Testis (tissue), 3 donors: Measurements from ENCODE around the gene FAM98C. TPM values are rescaled to one million over a fixed set of nuclear protein-coding genes. Genes with fewer than 3 reads are reported as not detected.

Source experiments
- DNase-seq: peaks from one replicate; pipeline ENCODE4 v3.0.0-alpha.2; 2019
- H3K27ac ChIP-seq, 2 donors: fragments of 200-600 bp; sonication (generic); one replicate each; pipeline ENCODE4 v1.5.1; 2019
- H3K27me3 ChIP-seq: fragments of 200-600 bp; sonication (generic); one replicate; pipeline ENCODE4 v1.5.1; 2019
- H3K36me3 ChIP-seq: fragments of 200-600 bp; sonication (generic); one replicate; pipeline ENCODE4 v1.5.1; 2017; ENCODE audit warnings: low read depth; ENCODE audit errors: missing control alignments
- H3K4me1 ChIP-seq: fragments of 200-600 bp; sonication (generic); one replicate; pipeline ENCODE4 v1.5.1; 2019
- H3K4me3 ChIP-seq, 2 donors: fragments of 200-600 bp; sonication (generic); one replicate each; pipeline ENCODE4 v1.5.1; 2017 to 2019
- H3K9me3 ChIP-seq: fragments of 200-600 bp; sonication (generic); one replicate; pipeline ENCODE4 v1.5.1; 2017
- CTCF ChIP-seq, 3 experiments: fragments of 450-650 bp in 2 of 3; fragments of 200-600 bp in 1 of 3; sonication (generic) in 1 of 3; IDR thresholded peaks; one replicate each; pipeline ENCODE4 v1.5.1; 2016 to 2019; ENCODE audit warnings: antibody characterized with exemption in 3 of 3, mild to moderate bottlenecking in 2 of 3, moderate library complexity in 1 of 3
- POLR2A ChIP-seq: fragments of 450-650 bp; IDR thresholded peaks from one replicate; pipeline ENCODE4 v1.6.1; 2017; ENCODE audit warnings: antibody characterized with exemption, mild to moderate bottlenecking, moderate library complexity
- WGBS, 2 donors: methylation state at CpG; one replicate each; pipeline ENCODE4 v1.1.5; 2018; 5-methylcytosine and 5-hydroxymethylcytosine counted together
- intact Hi-C: fragments of 100-400 bp; cut with DNase I; formaldehyde crosslinking; loops from one replicate; pipeline ENCODE4 v1.15.1; 2023; ENCODE audit warnings: low total_unique reads
- polyA plus RNA-seq: library from polyadenylated mRNA; stranded (reverse); fragments of 350-450 nt; fragmentation: Illumina TruSeq; extraction: RNeasy Lipid Tissue Mini Kit (QIAGEN cat#74804); gene quantifications from one replicate; pipeline ENCODE4 v1.2.3, GENCODE V29; 2014; ENCODE audit warnings: low read depth, low replicate concordance; ENCODE audit not compliant: insufficient read depth
- total RNA-seq, 2 donors: library from RNA; depleted of rRNA; stranded (reverse); fragments of >200 nt; gene quantifications; one replicate each; pipeline ENCODE4 v1.2.3, GENCODE V29; 2016

Gene FAM98C
- total and polyA plus RNA-seq, 3 donors from 2014 or later: 13.0 to 17.7 (median 14.1) TPM

DNA sequence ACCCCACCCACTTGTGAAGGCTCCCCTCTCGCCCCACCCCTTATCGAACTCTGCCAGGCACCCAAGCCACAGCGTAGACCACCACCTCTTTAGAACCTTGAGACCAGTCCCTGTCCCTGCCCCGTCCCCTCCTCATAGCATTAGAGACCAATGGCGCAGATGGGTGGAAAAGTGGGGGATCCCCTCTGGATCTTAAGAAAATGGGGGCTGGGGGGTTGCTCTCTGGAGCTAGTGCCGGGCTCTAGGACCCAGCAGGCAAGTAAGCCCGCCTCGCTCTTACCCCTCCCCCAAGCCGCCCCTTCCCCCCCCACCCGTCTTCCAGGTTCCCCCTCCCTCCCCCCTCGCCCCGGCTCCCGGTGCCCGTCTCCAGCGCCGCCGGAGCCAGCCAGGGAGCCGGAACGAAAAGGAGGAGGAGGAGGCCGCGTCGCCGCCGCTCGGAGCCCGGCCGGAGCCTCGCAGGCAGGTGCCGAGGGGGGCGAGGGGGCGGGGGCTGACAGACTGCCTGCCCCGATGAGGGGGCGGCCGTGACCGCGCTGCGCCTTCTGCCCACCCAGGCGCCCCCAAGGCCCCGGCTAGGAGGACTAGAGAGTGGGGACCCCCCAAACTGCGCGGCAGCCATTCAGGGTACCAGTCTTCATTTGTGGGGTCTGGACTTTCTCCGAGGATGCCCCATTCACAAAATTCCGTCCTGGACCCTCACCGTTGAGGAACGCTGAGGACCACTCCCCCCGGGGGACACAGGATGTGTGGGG lies 14.4 kb upstream of the FAM98C start, which contains the start of gene SPRED3:
TSS of gene SPRED3 (plus strand) at position 349 of the 752 bp plus-strand sequence. CDS start 1,606 bp downstream, outside the sequence.
- H3K36me3 ChIP-seq: no peaks in the 10 kb centered on the region
- WGBS, 2 donors: 1% methylated on average over 22 to 46 of the region's 46 CpGs
- H3K9me3 ChIP-seq: no peaks in the 10 kb centered on the region
- no peaks in the 10 kb centered on the region for H3K27me3 ChIP-seq
- peak within 1 kb of the TSS; percentile 35 to 57 for H3K4me3 ChIP-seq
- DNase-seq: peak; percentile 56
- intact Hi-C loops: no loop called here
- H3K4me1 ChIP-seq: peaks cover 23% of the 10 kb centered on the region
- H3K27ac ChIP-seq: peak within 1 kb of the TSS in 1 of 2 donors; percentile 37
- TF ChIP-seq POLR2A (no peak), CTCF (IDR thresholded peaks at IDR 0.05) (no peak)

DNA sequence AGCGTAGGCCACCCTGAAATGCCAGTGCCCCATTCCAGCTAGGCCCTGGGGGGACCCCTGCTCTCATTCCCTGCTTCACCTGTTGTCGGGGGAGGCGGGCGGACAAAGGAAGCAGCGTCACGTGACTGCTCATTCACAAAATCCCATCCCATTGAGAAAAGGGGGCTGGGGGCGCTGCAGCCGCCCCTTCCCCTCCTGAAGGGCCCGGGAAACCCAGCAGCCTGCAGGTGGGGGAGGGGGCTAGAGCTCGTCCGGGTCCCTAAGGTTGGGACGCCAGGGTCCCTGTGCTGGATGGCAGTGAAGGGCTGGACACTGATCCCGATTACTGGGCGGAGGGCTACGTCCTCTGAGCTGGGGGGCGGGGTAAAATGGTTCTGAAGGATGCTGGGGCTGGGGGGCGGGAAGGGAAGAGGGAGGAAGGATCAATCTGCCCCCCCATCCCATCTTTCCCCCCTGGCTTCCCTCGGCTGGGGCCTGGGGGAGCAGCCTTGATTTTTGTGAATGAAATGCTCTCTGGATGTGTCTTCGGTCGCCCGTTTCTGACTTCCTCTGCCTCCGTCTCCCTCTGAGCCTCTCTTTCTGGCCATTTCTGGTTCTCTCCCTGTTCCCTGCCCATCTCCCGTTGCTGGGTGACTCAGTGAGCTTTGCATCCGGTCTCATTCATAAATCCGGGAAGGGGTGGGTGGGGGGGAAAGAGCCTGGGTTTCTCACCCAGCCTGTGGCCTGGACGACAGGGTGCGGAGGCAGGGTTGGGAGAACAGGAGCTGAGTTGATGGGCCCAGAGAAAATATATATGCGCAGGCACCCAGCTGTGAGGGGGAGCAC lies 13.6 kb upstream of the FAM98C start:
- H3K4me1 ChIP-seq: peaks cover 23% of the 10 kb centered on the region
- WGBS, 2 donors: 8% methylated on average over 19 to 28 of the region's 28 CpGs
- intact Hi-C loops: no loop called here
- H3K9me3 ChIP-seq: no peaks in the 10 kb centered on the region
- TF ChIP-seq POLR2A (no peak), CTCF (IDR thresholded peaks at IDR 0.05) (no peak)
- peak overlapping the region; percentile 35 to 57 for H3K4me3 ChIP-seq
- no peaks in the 10 kb centered on the region for H3K27me3 ChIP-seq
- H3K36me3 ChIP-seq: no peaks in the 10 kb centered on the region
- peak; percentile 48 for DNase-seq
- no peak overlapping the region for H3K27ac ChIP-seq

DNA sequence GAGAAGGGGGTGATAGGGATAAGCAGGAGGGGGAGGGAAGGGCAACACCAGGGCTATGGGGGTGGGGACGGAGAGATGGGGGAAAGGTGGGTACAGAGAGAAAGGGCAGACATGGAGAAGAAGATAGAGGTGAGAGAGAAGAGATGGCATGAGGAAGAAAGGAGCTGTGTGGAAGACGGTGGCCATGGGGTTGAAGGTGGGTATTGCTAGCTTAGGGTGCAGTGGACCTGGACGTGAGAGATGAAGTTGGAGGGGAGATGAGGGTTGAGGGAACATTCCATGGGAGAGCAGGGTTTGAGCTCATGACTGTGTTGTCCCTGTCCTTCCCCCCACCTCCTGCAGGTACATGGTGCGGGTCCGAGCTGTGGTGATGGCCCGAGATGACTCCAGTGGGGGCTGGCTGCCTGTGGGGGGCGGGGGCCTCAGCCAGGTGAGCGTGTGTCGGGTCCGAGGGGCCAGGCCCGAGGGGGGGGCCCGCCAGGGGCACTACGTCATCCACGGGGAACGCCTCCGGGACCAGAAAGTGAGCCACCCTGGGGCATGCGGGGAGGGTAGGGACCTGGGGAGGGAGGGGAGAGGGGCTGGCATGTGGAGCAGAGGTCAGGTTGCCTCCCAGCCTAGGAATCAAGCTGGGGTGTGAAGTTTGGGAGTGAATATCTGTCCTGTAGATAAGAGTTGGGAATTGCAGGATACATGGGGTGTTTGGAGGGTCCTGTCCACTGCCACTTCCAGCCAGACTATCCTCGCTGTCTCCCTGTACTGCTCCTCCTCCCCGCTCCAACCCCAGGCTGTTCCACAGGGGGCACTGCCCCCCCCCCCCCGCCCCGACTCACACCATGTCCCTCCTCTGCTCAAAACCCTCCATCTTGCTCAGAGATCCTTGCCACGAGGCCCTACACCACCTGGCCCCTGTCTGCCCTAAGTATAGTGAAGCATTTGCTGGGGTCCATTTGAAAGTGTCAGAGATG lies 12.7 kb upstream of the FAM98C start:
- no peak for DNase-seq
- Histone ChIP-seq H3K36me3 (no peaks in the 10 kb centered on the region), H3K4me1 (peaks cover 23% of the 10 kb centered on the region), H3K9me3 (no peaks in the 10 kb centered on the region), H3K4me3 (no peak overlapping the region), H3K27me3 (no peaks in the 10 kb centered on the region), H3K27ac (no peak overlapping the region)
- intact Hi-C loops: no loop called here
- WGBS, 2 donors: 55 to 62% methylated on average over 21 to 22 of the region's 22 CpGs
- TF ChIP-seq CTCF (IDR thresholded peaks at IDR 0.05) (no peak), POLR2A (no peak)

DNA sequence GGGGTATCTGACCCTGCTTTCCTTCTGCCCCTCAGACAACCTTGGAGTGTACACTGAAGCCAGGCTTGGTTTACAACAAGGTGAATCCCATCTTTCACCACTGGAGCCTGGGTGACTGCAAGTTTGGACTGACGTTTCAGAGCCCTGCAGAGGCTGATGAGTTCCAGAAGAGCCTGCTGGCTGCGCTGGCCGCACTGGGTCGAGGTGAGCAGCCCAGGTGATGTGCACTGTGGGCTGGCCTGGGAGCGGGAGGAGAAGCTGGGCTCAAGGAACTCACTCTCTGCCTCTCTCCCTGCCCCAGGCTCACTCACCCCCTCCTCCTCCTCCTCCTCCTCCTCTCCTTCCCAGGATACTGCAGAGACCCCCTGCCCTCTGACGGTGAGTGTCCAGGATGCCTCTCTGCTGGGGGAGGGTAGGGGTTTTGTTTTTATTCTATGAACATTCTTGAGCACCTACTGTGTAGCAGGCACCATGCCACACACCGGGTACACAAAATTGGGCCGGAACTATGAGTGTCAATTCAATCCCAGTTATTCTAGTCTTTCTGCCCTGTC lies 10.9 kb upstream of the FAM98C start:
- Histone ChIP-seq H3K36me3 (no peaks in the 10 kb centered on the region), H3K27ac (no peak overlapping the region), H3K4me3 (no peak overlapping the region), H3K9me3 (no peaks in the 10 kb centered on the region), H3K27me3 (no peaks in the 10 kb centered on the region), H3K4me1 (peaks cover 18% of the 10 kb centered on the region)
- DNase-seq: no peak
- TF ChIP-seq CTCF (IDR thresholded peaks at IDR 0.05): no peak
- no peak for TF ChIP-seq POLR2A
- 66 to 82% methylated on average over 8 of the region's 8 CpGs for WGBS, 2 donors
- intact Hi-C loops: no loop called here
